Mucosa of descending colon (tissue), 3 donors: ENCODE results near the gene CSTB. TPM values are rescaled to one million over a fixed set of nuclear protein-coding genes. Genes with fewer than 3 reads are reported as not detected.
A peak's percentile ranks its signal among the peaks of the same experiment; 100 is the strongest.

Experiments
- ATAC-seq: fragments of 200-7000 bp; cut with Tn5 transposase; one replicate; pipeline ENCODE4 v1.9.1; 2020; ENCODE audit warnings: mild to moderate bottlenecking, moderate library complexity
- DNase-seq, 3 donors: peaks; one replicate each; pipeline ENCODE4 v3.0.0-alpha.2; 2020
- H3K36me3 ChIP-seq: fragments of 200-600 bp; one replicate; pipeline ENCODE4 v1.8.0; 2021; ENCODE audit warnings: low read depth, mild to moderate bottlenecking
- H3K4me1 ChIP-seq: fragments of 200-600 bp; one replicate; pipeline ENCODE4 v1.8.0; 2021; ENCODE audit warnings: low read depth, mild to moderate bottlenecking
- H3K4me3 ChIP-seq: fragments of 200-600 bp; one replicate; pipeline ENCODE4 v1.8.0; 2021; ENCODE audit warnings: mild to moderate bottlenecking
- H3K9me3 ChIP-seq: fragments of 200-600 bp; one replicate; pipeline ENCODE4 v1.8.0; 2021; ENCODE audit warnings: mild to moderate bottlenecking
- CTCF ChIP-seq: fragments of 200-600 bp; IDR thresholded peaks from one replicate; pipeline ENCODE4 v1.8.0; 2022; ENCODE audit warnings: antibody characterized with exemption, mild to moderate bottlenecking
- intact Hi-C, 2 donors: fragments of 100-400 bp; cut with DNase I in 1 of 2; cut with micrococcal nuclease in 1 of 2; formaldehyde crosslinking; loops; one replicate each; pipeline versions ENCODE4 v1.11.0 to v1.11.1; 2022; cut with DNase I, micrococcal nuclease
- total RNA-seq, 3 donors: library from RNA; stranded (reverse); fragmentation: NEBNext Ultra II Directional in 2 of 3; extraction: Animal tissue kit (Norgen Biotek cat#: 25700) in 2 of 3; gene quantifications; one replicate each; pipeline versions ENCODE4 v1.2.1 to v1.2.4, GENCODE V29; 2021 to 2023
- donor health status: DM: no; HTN: no; CAD: no; lungs with moderate emphysema.
- donor health status: DM: no; HTN: no; CAD: no.
- donor health status: DM: no; HTN: yes; CAD: no.

CSTB gene
- total RNA-seq, 3 donors from 2014 or later = 36.2 to 64.5 (median 56.8) TPM

GRCh38 chr21:43750339-43751033, 25.6 kb downstream of the CSTB start:
- DNase-seq = no peak
- no peaks in the 10 kb centered on the region for H3K9me3 ChIP-seq
- TF ChIP-seq CTCF = no peak
- ATAC-seq = peak; percentile 6
- intact Hi-C loops = no loop called here
- peaks cover 8% of the 10 kb centered on the region for H3K36me3 ChIP-seq
- no peak overlapping the region for H3K4me3 ChIP-seq
- no peaks in the 10 kb centered on the region for H3K4me1 ChIP-seq

GRCh38 chr21:43749651-43750262, 26.4 kb downstream of the CSTB start:
- Histone ChIP-seq H3K36me3 (peaks cover 8% of the 10 kb centered on the region), H3K9me3 (no peaks in the 10 kb centered on the region), H3K4me3 (no peak overlapping the region), H3K4me1 (no peaks in the 10 kb centered on the region)
- intact Hi-C loops = no loop called here
- no peak for ATAC-seq
- no peak for DNase-seq
- no peak for TF ChIP-seq CTCF

GRCh38 chr21:43748622-43749021, 27.5 kb downstream of the CSTB start:
- peaks cover 8% of the 10 kb centered on the region for H3K36me3 ChIP-seq
- intact Hi-C loops = no loop called here
- no peaks in the 10 kb centered on the region for H3K9me3 ChIP-seq
- ATAC-seq (no peak), DNase-seq (no peak)
- H3K4me1 ChIP-seq = no peaks in the 10 kb centered on the region
- H3K4me3 ChIP-seq = no peak overlapping the region
- no peak for TF ChIP-seq CTCF

GRCh38 chr21:43745772-43746517, 30.2 kb downstream of the CSTB start:
- H3K4me1 ChIP-seq = no peaks in the 10 kb centered on the region
- TF ChIP-seq CTCF = no peak
- DNase-seq = no peak
- no peaks in the 10 kb centered on the region for H3K9me3 ChIP-seq
- intact Hi-C loops = no loop called here
- no peak overlapping the region for H3K4me3 ChIP-seq
- no peaks in the 10 kb centered on the region for H3K36me3 ChIP-seq
- ATAC-seq = no peak

GRCh38 chr21:43744725-43745124, 31.4 kb downstream of the CSTB start:
- Histone ChIP-seq H3K4me3 (no peak overlapping the region), H3K9me3 (no peaks in the 10 kb centered on the region), H3K36me3 (no peaks in the 10 kb centered on the region), H3K4me1 (no peaks in the 10 kb centered on the region)
- intact Hi-C loops = no loop called here
- ATAC-seq (no peak), DNase-seq (no peak)
- no peak for TF ChIP-seq CTCF
